Subcutaneous abdominal adipose tissue (tissue), 5 donors: ENCODE measurements around the gene SNAI1.
"Not testable (repeated sequence)": the region's sequence is repeated elsewhere in the genome, so short reads cannot be mapped to it uniquely, and the experiment has no call there.

ENCODE experiments used
- H3K27ac ChIP-seq: one replicate; pipeline ENCODE4 v1.7.0; 2013; ENCODE audit warnings: low read depth, mild to moderate bottlenecking, inconsistent platforms, low read length, moderate library complexity
- H3K27me3 ChIP-seq, 5 donors: one replicate each; pipeline ENCODE4 v1.7.0; 2013; ENCODE audit warnings: low read length in 5 of 5, inconsistent platforms in 1 of 5; ENCODE audit not compliant: control insufficient read depth in 5 of 5, insufficient read depth in 4 of 5
- H3K36me3 ChIP-seq, 5 donors: one replicate each; pipeline ENCODE4 v1.7.0; 2013; ENCODE audit warnings: low read length in 5 of 5; ENCODE audit not compliant: control insufficient read depth in 5 of 5, insufficient read depth in 5 of 5
- H3K4me1 ChIP-seq, 5 donors: one replicate each; pipeline ENCODE4 v1.7.0; 2013; ENCODE audit warnings: low read length in 5 of 5, mild to moderate bottlenecking in 3 of 5, moderate library complexity in 1 of 5; ENCODE audit not compliant: control insufficient read depth in 5 of 5, insufficient read depth in 5 of 5
- H3K4me3 ChIP-seq, 5 donors: one replicate each; pipeline ENCODE4 v1.7.0; 2013; ENCODE audit warnings: low read length in 5 of 5, low read depth in 1 of 5
- H3K9ac ChIP-seq, 5 donors: one replicate each; pipeline ENCODE4 v1.7.0; 2013; ENCODE audit warnings: low read length in 5 of 5, mild to moderate bottlenecking in 4 of 5, moderate library complexity in 3 of 5
- H3K9me3 ChIP-seq, 5 donors: one replicate each; pipeline ENCODE4 v1.7.0; 2013; ENCODE audit warnings: low read length in 5 of 5; ENCODE audit not compliant: control insufficient read depth in 5 of 5
- donor health status: healthy.
- donor health status: healthy.
- donor health status: healthy.
- donor health status: healthy.
- donor health status: healthy.

SNAI1 gene

DNA sequence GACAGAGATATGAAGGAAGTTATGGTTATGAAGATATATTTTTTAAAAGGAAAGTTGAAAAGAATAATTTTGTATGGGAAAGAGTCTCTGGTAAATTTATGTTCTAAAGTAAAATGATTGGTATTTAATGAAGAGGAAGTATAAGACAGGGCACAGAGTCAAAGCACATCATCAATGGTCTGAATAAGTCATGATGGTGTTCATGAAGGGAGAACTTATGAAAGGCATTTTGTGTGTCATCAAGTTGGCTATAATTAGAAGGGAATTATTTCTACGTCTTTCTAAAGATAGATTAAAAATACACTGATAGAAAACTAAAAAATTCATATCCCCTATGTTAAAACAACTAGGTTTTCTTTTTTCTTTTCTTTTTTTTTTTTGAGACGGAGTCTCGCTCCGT, 21.4 kb upstream of the SNAI1 start:
- H3K9me3 ChIP-seq, result no peaks in the 10 kb centered on the region
- H3K36me3 ChIP-seq, result peaks cover 3 to 41% (median 24%) of the 10 kb centered on the region in 5 donors
- H3K4me3 ChIP-seq, result no peak overlapping the region
- no peaks in the 10 kb centered on the region for H3K27me3 ChIP-seq
- no peaks in the 10 kb centered on the region for H3K4me1 ChIP-seq
- H3K9ac ChIP-seq, result no peak overlapping the region
- no peak overlapping the region for H3K27ac ChIP-seq

- H3K27me3 ChIP-seq, result no peaks in the 10 kb centered on the region
- H3K9ac ChIP-seq, result no peak overlapping the region
- H3K36me3 ChIP-seq, result peaks cover 0 to 14% (median 2%) of the 10 kb centered on the region in 5 donors
- no peaks in the 10 kb centered on the region for H3K9me3 ChIP-seq
- H3K4me3 ChIP-seq, result no peak overlapping the region
- H3K27ac ChIP-seq, result no peak overlapping the region
- H3K4me1 ChIP-seq, result peaks cover 0 to 11% (median 6%) of the 10 kb centered on the region in 5 donors
Measured at GRCh38 chr20:49964964-49965780, 17.6 kb upstream of the SNAI1 start.

DNA sequence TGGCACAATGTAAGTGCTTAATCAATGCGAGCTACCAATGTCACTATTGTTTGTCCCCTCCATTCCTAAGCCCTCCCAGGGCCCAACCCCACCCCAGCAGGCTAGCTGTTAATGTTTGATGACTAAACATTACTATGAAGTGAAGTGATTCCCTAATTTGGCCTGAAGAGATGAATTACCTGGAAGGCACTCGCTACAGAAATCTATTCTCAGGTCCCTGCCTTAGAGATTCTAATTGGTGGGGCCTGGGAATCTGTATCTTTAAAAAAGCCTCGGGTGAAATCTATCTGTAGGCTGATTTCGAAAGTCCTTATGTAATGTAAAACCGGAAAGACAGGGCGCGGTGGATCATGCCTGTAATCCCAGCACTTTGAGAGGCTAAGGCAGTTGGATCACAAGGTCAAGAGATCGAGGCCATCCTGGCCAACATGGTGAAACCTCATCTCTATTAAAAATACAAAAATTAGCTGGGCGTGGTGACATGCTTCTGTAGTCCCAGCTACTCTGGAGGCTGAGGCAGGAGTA, 16.9 kb upstream of the SNAI1 start:
- H3K4me3 ChIP-seq, result no peak overlapping the region
- no peaks in the 10 kb centered on the region for H3K27me3 ChIP-seq
- no peak overlapping the region for H3K9ac ChIP-seq
- H3K4me1 ChIP-seq, result peaks cover 0 to 11% (median 6%) of the 10 kb centered on the region in 5 donors
- no peaks in the 10 kb centered on the region for H3K9me3 ChIP-seq
- H3K27ac ChIP-seq, result no peak overlapping the region
- H3K36me3 ChIP-seq, result peaks cover 0 to 14% (median 2%) of the 10 kb centered on the region in 5 donors

DNA sequence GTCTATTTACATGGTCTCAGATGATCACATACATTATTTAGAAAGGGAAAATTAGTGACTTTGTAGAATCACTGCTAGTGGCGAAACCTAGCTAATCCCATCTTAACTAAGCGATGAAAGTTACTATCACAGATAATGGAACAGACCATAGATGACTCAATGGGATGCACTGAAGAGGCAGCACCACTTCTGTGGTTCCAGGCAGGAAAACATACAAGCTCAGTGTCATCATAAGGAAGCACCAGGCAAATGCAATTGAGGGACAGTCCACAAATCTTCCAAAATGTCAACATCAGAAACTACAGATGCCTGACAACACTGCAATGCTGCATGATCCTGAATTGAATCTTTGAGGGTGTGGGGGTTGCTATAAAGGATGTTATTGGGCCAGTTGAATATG, 15.9 kb upstream of the SNAI1 start:
- no peak overlapping the region for H3K9ac ChIP-seq

GRCh38 chr20:49969234-49969633, 13.5 kb upstream of the SNAI1 start:
- no peak overlapping the region for H3K9ac ChIP-seq
- no peaks in the 10 kb centered on the region for H3K9me3 ChIP-seq
- H3K27me3 ChIP-seq, result no peaks in the 10 kb centered on the region
- H3K36me3 ChIP-seq, result peaks cover 0 to 11% (median 2%) of the 10 kb centered on the region in 5 donors
- H3K27ac ChIP-seq, result no peak overlapping the region
- no peak overlapping the region for H3K4me3 ChIP-seq
- H3K4me1 ChIP-seq, result peaks cover 0 to 17% (median 12%) of the 10 kb centered on the region in 5 donors

More for the DNA sequence above, 15.9 kb upstream of the SNAI1 start:
- Histone ChIP-seq H3K9me3 (no peaks in the 10 kb centered on the region), H3K4me1 (peaks cover 0 to 11% (median 6%) of the 10 kb centered on the region in 5 donors), H3K4me3 (no peak overlapping the region), H3K36me3 (peaks cover 0 to 14% (median 2%) of the 10 kb centered on the region in 5 donors), H3K27ac (no peak overlapping the region), H3K27me3 (no peaks in the 10 kb centered on the region)

GRCh38 chr20:49969946-49970345, 12.8 kb upstream of the SNAI1 start:
- Histone ChIP-seq H3K27me3 (no peaks in the 10 kb centered on the region), H3K9ac (no peak overlapping the region), H3K27ac (no peak overlapping the region), H3K4me3 (no peak overlapping the region), H3K36me3 (peaks cover 0 to 7% (median 2%) of the 10 kb centered on the region in 5 donors), H3K4me1 (peaks cover 0 to 19% (median 13%) of the 10 kb centered on the region in 5 donors), H3K9me3 (no peaks in the 10 kb centered on the region)

DNA sequence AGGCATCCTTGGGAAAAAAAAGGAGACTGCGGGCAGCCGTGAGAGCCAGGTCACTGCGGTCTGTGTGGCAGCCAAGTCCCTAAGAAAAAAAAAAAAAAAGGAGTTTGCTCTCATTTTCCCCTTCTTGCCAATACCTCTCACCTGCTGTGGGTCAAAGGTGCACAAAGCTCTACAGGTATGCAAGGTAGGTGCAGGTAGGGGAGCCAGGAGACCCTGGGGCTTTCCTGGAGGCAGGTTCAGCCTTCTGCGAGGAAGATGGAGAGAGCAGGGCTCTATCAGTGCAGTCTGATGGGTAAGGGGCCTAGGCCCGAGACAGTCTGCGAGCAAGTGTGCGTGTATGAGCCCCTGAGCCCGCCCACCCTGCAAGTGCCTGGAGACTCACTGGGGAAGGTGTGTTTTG, 12.3 kb upstream of the SNAI1 start:
- Histone ChIP-seq H3K9ac (no peak overlapping the region), H3K4me1 (peaks cover 0 to 19% (median 13%) of the 10 kb centered on the region in 5 donors), H3K36me3 (peaks cover 0 to 2% (median 1%) of the 10 kb centered on the region in 5 donors), H3K9me3 (no peaks in the 10 kb centered on the region), H3K27me3 (no peaks in the 10 kb centered on the region), H3K27ac (no peak overlapping the region), H3K4me3 (no peak overlapping the region)

DNA sequence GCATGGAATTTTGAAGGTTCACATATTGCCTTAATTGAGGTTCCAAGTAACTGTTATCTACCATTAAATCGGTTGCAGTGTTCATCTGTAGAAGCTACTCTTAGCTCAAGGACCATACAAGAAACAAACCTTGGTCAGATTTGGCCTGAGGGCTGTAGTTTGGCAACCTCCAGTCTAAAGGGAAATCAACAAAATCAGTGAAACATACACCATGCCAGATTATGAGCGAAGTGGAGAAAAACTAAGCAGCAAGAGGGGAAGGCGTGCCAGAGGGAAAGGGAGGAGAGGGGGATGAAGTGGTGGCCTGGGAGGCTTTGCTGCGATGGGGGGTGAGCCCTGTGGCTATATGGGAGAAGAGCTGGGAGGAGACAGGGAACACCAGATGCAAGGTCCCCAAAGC, 8.8 kb upstream of the SNAI1 start:
- Histone ChIP-seq H3K9me3 (no peaks in the 10 kb centered on the region), H3K4me3 (no peak overlapping the region), H3K36me3 (no peaks in the 10 kb centered on the region), H3K4me1 (peaks cover 0 to 11% (median 9%) of the 10 kb centered on the region in 5 donors), H3K27me3 (peaks cover 0 to 3% (median 0%) of the 10 kb centered on the region in 5 donors), H3K27ac (no peak overlapping the region), H3K9ac (peak overlapping the region in 1 of 5 donors; percentile 19)

DNA sequence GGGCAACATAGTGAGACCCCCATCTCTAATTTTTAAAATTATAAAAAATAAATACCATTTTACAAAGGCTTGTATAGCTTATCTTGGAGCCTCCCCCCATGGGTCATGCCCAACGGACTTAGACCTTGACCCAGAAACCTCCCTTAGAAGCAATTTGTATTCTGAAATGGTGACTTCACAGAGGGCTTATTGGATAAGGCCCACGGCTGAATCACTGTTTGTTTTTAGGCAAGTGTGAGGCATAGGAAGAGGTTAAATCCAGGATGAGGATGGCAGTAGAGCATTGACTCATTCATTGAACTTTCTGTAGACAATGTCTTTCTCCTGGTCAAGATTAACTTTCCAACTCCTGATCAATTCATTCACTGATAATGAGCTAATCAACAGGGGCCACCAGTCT, 6.2 kb upstream of the SNAI1 start:
- Histone ChIP-seq H3K9me3 (no peaks in the 10 kb centered on the region), H3K4me1 (peaks cover 0 to 17% (median 14%) of the 10 kb centered on the region in 5 donors), H3K27me3 (peaks cover 0 to 3% (median 0%) of the 10 kb centered on the region in 5 donors), H3K9ac (no peak overlapping the region), H3K36me3 (no peaks in the 10 kb centered on the region), H3K4me3 (no peak overlapping the region), H3K27ac (no peak overlapping the region)

DNA sequence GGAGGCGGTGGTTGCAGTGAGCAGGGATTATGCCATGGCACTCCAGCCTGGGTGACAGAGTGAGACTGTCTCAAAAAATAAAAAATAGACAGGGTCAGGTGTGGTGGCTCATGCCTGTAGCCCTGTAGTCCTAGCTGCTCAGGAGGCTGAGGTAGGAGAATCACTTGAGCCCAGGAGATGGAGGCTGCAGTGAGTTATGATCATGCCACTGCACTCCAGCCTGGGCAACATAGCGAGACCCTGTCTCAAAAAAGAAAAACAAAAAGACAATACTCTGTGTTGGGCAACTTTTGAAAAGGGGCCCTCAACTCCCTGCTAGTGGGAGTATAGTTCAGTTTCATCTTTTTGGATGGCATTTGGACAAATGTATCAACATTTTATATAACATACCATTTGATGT, 5.0 kb upstream of the SNAI1 start:
- not testable (repeated sequence) for H3K9ac ChIP-seq, H3K27ac ChIP-seq, H3K4me3 ChIP-seq, H3K36me3 ChIP-seq, H3K27me3 ChIP-seq, H3K9me3 ChIP-seq
- peaks cover 0 to 28% (median 23%) of the 10 kb centered on the region in 5 donors for H3K4me1 ChIP-seq
